Measurements from ENCODE around the gene HSPA1B.

GRCh38 chr6:31811645-31812044, 15.9 kb upstream of the HSPA1B start:
- TF ChIP-seq SIN3A (IDR thresholded peaks at IDR 0.05; ENCODE audit: borderline replicate concordance, insufficient read depth, low read length) (no peak), REST (IDR thresholded peaks at IDR 0.05; ENCODE audit: insufficient read depth in 1 of 2, low read depth in 2 of 2, low read length in 2 of 2) (no peak)
